ENCODE results near the gene ACSM2B.
"Not testable (repeated sequence)": the region's sequence is repeated elsewhere in the genome, so short reads cannot be mapped to it uniquely, and the experiment has no call there.

DNA sequence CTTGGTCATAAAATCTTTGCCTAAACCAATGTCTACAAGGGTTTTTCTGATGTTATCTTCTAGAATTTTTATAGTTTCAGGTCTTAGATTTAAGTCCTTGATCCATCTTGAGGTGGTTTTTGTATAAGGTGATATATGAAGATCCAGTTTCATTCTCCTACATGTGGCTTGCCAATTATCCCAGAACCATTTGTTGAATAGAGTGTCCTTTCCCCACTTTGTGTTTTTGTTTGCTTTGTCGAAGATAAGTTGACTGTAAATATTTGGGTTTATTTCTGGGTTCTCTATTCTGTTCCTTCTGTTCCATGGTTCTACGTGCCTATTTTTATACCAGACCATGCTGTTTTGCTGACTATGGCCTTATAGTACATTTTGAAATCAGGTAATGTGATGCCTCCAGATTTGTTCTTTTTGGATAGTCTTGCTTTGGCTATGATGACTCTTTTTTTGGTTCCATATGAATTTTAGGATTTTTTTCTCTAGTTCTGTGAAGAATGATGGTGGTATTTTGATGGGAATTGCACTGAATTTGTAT, 7.0 kb downstream of the ACSM2B start:
- TF ChIP-seq, protein P1, sequence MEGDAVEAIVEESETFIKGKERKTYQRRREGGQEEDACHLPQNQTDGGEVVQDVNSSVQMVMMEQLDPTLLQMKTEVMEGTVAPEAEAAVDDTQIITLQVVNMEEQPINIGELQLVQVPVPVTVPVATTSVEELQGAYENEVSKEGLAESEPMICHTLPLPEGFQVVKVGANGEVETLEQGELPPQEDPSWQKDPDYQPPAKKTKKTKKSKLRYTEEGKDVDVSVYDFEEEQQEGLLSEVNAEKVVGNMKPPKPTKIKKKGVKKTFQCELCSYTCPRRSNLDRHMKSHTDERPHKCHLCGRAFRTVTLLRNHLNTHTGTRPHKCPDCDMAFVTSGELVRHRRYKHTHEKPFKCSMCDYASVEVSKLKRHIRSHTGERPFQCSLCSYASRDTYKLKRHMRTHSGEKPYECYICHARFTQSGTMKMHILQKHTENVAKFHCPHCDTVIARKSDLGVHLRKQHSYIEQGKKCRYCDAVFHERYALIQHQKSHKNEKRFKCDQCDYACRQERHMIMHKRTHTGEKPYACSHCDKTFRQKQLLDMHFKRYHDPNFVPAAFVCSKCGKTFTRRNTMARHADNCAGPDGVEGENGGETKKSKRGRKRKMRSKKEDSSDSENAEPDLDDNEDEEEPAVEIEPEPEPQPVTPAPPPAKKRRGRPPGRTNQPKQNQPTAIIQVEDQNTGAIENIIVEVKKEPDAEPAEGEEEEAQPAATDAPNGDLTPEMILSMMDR (IDR thresholded peaks at IDR 0.05): not testable (repeated sequence)
- TF ChIP-seq EP300, POLR2A (IDR thresholded peaks at IDR 0.05): not testable (repeated sequence)
